AG09319 (cell line): Measurements from ENCODE around the gene CDC20.

Source experiments
- DNase-seq: peaks from one replicate; pipeline ENCODE4 v3.0.0-alpha.2; 2010; ENCODE audit warnings: low read depth; ENCODE audit errors: extremely low read depth
- CTCF ChIP-seq: IDR thresholded peaks from 2 replicates; pipeline ENCODE4 v1.5.1; 2011; ENCODE audit warnings: low read depth, mild to moderate bottlenecking, inconsistent platforms, low read length, moderate library complexity

CDC20 gene

GRCh38 chr1:43402089-43402865 is 43.5 kb downstream of the CDC20 start:
- no peak for TF ChIP-seq CTCF
- no peak for DNase-seq

GRCh38 chr1:43404353-43404752 is 45.6 kb downstream of the CDC20 start:
- no peak for DNase-seq
- TF ChIP-seq CTCF = no peak

DNA sequence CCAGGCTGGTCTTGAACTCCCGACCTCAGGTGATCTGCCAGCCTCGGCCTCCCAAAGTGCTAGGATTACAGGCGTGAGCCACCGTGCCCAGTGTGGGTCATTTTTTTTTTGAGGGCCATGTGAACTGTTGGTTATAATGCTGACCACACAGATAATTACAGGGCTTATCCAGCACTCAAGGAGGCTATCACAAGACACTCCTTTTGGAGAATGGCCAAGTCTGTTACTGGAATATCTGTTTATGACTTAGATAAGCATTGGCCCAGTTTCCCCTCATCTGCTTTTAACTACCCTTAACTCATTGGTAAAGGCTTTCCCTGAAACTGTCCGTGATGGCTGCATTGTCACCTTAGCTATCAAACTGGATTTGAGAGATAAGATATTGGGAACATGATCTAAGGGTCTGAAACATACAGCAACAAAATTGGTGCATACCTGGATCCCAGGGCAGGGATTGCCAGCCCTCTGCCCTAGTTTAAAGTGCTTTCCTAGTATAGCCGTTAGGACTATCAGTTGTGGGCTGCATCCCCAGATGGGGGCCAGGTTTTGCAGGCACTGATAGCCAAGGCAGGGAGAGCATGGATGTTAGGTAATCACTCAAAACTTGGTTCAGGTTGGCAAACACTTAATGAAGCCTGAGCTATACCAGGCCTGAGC is 46.6 kb downstream of the CDC20 start:
- DNase-seq = peak; percentile 27
- TF ChIP-seq CTCF = no peak

GRCh38 chr1:43405876-43406234 is 47.1 kb downstream of the CDC20 start:
- TF ChIP-seq CTCF = no peak

DNA sequence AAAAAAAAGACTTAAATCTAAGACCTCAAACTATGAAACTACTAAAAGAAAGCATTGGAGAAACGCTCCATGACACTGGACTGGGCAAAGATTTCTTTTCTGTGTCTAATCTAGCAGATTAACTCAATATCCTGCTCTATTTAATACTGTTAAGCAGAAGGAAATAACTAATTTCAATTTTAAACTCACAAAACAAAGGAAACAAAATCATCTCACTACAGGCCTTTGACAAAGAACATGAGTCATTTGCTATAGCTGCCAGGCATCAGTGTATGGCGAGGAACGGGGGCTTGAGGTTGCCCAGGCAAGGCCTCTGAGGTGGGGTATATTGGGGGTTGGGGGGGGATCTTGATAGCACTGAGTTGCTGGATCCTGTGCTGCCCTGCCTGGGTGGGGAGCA is 51.8 kb downstream of the CDC20 start:
- TF ChIP-seq CTCF = no peak
- no peak for DNase-seq

More at GRCh38 chr1:43405876-43406234, 47.1 kb downstream of the CDC20 start:
- no peak for DNase-seq
